Left ventricle myocardium superior (tissue), 1 donor: ENCODE measurements around the gene TCF7L2. TPM values are rescaled to one million over a fixed set of nuclear protein-coding genes. Genes with fewer than 3 reads are reported as not detected.

Source experiments
- ATAC-seq: fragments of 200-7000 bp; cut with Tn5 transposase; one replicate; pipeline ENCODE4 v1.9.1; 2020; ENCODE audit warnings: mild to moderate bottlenecking, moderate library complexity
- DNase-seq: peaks from one replicate; pipeline ENCODE4 v3.0.0-alpha.2; 2020
- intact Hi-C: fragments of 100-400 bp; cut with micrococcal nuclease; formaldehyde crosslinking; loops from one replicate; pipeline ENCODE4 v1.11.0; 2022
- total RNA-seq: library from RNA; stranded (reverse); fragmentation: NEBNext Ultra II Directional; extraction: Animal tissue kit (Norgen Biotek cat#: 25700); gene quantifications from one replicate; pipeline ENCODE4 v1.2.1, GENCODE V29; 2021
- donor health status: DM: no; HTN: yes; CAD: no; lungs with severe emphysema.

The TCF7L2 gene
- total RNA-seq, 1 donor from 2014 or later: 13.5 TPM

- intact Hi-C loops: no loop called here
- ATAC-seq: peak; percentile 44
- DNase-seq: no peak
Observed at GRCh38 chr10:113031147-113031546, 81.1 kb downstream of the TCF7L2 start.

- intact Hi-C loops: no loop called here
- ATAC-seq (no peak), DNase-seq (no peak)
Observed at GRCh38 chr10:113033991-113034390, 83.9 kb downstream of the TCF7L2 start.

- ATAC-seq: no peak
- intact Hi-C loops: no loop called here
- DNase-seq: no peak
Observed at GRCh38 chr10:113035732-113036312, 85.8 kb downstream of the TCF7L2 start.

- intact Hi-C loops: no loop called here
- no peak for ATAC-seq
- no peak for DNase-seq
Observed at GRCh38 chr10:113036619-113037018, 86.6 kb downstream of the TCF7L2 start.

GRCh38 chr10:113037218-113037617 is 87.2 kb downstream of the TCF7L2 start:
- DNase-seq (no peak), ATAC-seq (no peak)
- intact Hi-C loops: no loop called here

- no peak for DNase-seq
- no peak for ATAC-seq
- intact Hi-C loops: no loop called here
Observed at GRCh38 chr10:113038183-113038582, 88.1 kb downstream of the TCF7L2 start.

GRCh38 chr10:113038985-113039384 is 88.9 kb downstream of the TCF7L2 start:
- ATAC-seq (no peak), DNase-seq (no peak)
- intact Hi-C loops: no loop called here

GRCh38 chr10:113041324-113041723 is 91.3 kb downstream of the TCF7L2 start:
- ATAC-seq: peak; percentile 29
- DNase-seq: no peak
- intact Hi-C loops: no loop called here

- DNase-seq (no peak), ATAC-seq (no peak)
- intact Hi-C loops: no loop called here
Observed at GRCh38 chr10:113041841-113042750, 92.0 kb downstream of the TCF7L2 start.

GRCh38 chr10:113042868-113043267 is 92.8 kb downstream of the TCF7L2 start:
- DNase-seq (no peak), ATAC-seq (peak; percentile 35)
- intact Hi-C loops: no loop called here

GRCh38 chr10:113044016-113044755 is 94.1 kb downstream of the TCF7L2 start:
- no peak for DNase-seq
- intact Hi-C loops: no loop called here
- ATAC-seq: no peak

GRCh38 chr10:113045147-113046055 is 95.4 kb downstream of the TCF7L2 start:
- DNase-seq (no peak), ATAC-seq (no peak)
- intact Hi-C loops: no loop called here

- intact Hi-C loops: no loop called here
- ATAC-seq (peak; percentile 19), DNase-seq (no peak)
Observed at GRCh38 chr10:113047151-113047550, 97.1 kb downstream of the TCF7L2 start.

GRCh38 chr10:113047605-113047962 is 97.5 kb downstream of the TCF7L2 start:
- intact Hi-C loops: no loop called here
- ATAC-seq (peak; percentile 39), DNase-seq (no peak)

- intact Hi-C loops: no loop called here
- ATAC-seq (no peak), DNase-seq (no peak)
Observed at GRCh38 chr10:113047963-113048781, 98.1 kb downstream of the TCF7L2 start.

GRCh38 chr10:113049881-113050280 is 99.8 kb downstream of the TCF7L2 start:
- DNase-seq (no peak), ATAC-seq (no peak)
- intact Hi-C loops: no loop called here

GRCh38 chr10:113052076-113052830 is 102.2 kb downstream of the TCF7L2 start:
- ATAC-seq (peak; percentile 55), DNase-seq (no peak)
- intact Hi-C loops: no loop called here

GRCh38 chr10:113053091-113053490 is 103.0 kb downstream of the TCF7L2 start:
- DNase-seq (peak; percentile 47), ATAC-seq (peak; percentile 72)
- intact Hi-C loops: no loop called here
